ENCODE measurements around the gene MRPL47. TPM values are rescaled to one million over a fixed set of nuclear protein-coding genes. Genes with fewer than 3 reads are reported as not detected.
A peak's percentile ranks its signal among the peaks of the same experiment; 100 is the strongest.

Gene MRPL47
- total and polyA plus RNA-seq, 10 of the 15 experiments (the other 5 are each of a cell fraction or from before 2014, with no cell fraction given) = 40.6 to 237 (median 73.9) TPM

DNA sequence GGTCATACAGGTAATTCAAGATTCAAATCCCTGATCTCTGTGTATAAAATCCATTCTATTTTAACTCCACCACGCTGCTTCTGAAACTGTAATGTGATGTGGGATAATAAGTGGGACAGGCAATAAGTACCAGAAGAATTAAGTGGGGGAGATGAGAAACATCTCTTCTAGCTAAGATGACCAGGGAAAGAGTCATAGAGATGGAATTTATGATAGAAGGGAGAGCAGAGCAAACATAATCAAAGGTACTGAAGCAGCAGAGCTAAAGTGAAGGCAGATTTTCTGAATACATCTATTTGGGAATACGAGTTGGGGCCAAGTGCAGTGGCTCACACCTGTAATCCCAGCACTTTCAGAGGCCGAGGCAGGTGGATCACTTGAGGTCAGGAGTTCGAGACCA is 4.9 kb downstream of the MRPL47 start:
- no peak overlapping the region for H3K27ac ChIP-seq (ENCODE audit: control insufficient read depth, insufficient read depth)
- H3K9me3 ChIP-seq (replicated peaks; ENCODE audit: control insufficient read depth, insufficient read depth, low read length) = no peaks in the 10 kb centered on the region
- H3K4me1 ChIP-seq (ENCODE audit: control insufficient read depth, insufficient read depth, low read length) = no peaks in the 10 kb centered on the region
- DNase-seq (ENCODE audit: low read depth, low spot score) = no peak
- H4K20me1 ChIP-seq (ENCODE audit: control insufficient read depth, insufficient read depth) = no peaks in the 10 kb centered on the region
- no peak overlapping the region for H3K9ac ChIP-seq (ENCODE audit: control insufficient read depth, insufficient read depth, low read length)
- H3K36me3 ChIP-seq (ENCODE audit: control insufficient read depth in 2 of 2, insufficient read depth in 2 of 2, low read length in 1 of 2) = peaks cover 4 to 20% of the 10 kb centered on the region in 2 experiments; a peak in 3 of 4 replicates
- TF ChIP-seq STAT3 (IDR thresholded peaks at IDR 0.05; ENCODE audit: low read depth, low read length) = no peak
- ChIA-PET CTCF (interaction anchor here (0.8 to 1.2 kb wide), 2 partner anchors 10 to 278 kb away, joined by 3 read pairs; no protein-coding TSS in a partner anchor), RAD21 (ENCODE audit: unreplicated experiment) (no interaction called here), SMC1A (ENCODE audit: uncharacterized antibody, unreplicated experiment) (interaction anchor here (0.8 kb wide), 2 partner anchors 9 to 18 kb away, joined by 3 to 4 read pairs; no protein-coding TSS in a partner anchor), POLR2A (interaction anchor here (0.5 kb wide), 1 partner anchor 30 kb away, joined by 4 read pairs; no protein-coding TSS in a partner anchor)
- H3K4me3 ChIP-seq = no peak overlapping the region
- in situ Hi-C loops (cut with MboI) (no loop called here), intact Hi-C loops (cut with micrococcal nuclease; ENCODE audit: unreplicated experiment) (no loop called here)
- FAIRE-seq = no peak
- no TSS peak for BruUV-seq (replicated peaks)
- H2AFZ ChIP-seq (ENCODE audit: control insufficient read depth, low read depth, low read length) = no peak overlapping the region
- H3K79me2 ChIP-seq (ENCODE audit: control insufficient read depth, insufficient read depth, low read length) = peaks cover 25% of the 10 kb centered on the region
- H3K4me2 ChIP-seq (ENCODE audit: control insufficient read depth, insufficient read depth) = no peak overlapping the region
- ATAC-seq = no peak
- H3K27me3 ChIP-seq (replicated peaks in 1 of 2; ENCODE audit: control insufficient read depth in 2 of 2, insufficient read depth in 2 of 2, low read length in 1 of 2) = no peaks in the 10 kb centered on the region
- WGBS (ENCODE audit: insufficient coverage, insufficient replicate concordance, low lambda C conversion rate, missing lambda C conversion rate) = 95% methylated on average over 4 of the region's 4 CpGs

DNA sequence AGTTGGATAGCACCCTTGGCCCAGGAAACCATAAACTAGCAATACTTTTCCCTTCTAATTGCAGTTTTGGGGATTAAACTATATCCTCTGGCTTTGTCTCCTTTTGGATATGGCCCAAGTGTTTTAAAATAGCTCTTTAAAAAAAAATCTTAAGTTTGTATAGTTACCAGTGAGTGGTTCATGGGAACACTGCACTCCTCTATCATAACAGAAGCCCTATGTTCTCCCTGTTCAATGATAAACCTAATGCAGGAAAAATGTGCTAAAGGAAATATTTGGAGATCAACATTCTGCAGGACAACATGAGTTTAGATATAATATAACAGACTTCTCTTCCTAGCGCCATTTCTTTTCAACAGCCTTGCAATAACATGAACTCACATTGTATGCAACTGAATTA is 13.1 kb downstream of the MRPL47 start:
- ChIA-PET CTCF (no interaction called here), POLR2A (interaction anchor here (1.0 kb wide), 1 partner anchor 29 kb away, joined by 4 read pairs; the partner anchor contains the start of gene ACTL6A)

More for the DNA sequence above, 13.1 kb downstream of the MRPL47 start:
- no peak overlapping the region for H2AFZ ChIP-seq (ENCODE audit: control insufficient read depth, low read depth, low read length)
- intact Hi-C loops (cut with micrococcal nuclease; ENCODE audit: unreplicated experiment) (no loop called here), in situ Hi-C loops (cut with MboI) (no loop called here)
- BruUV-seq (replicated peaks) = TSS peak; percentile 13
- ChIA-PET RAD21 (ENCODE audit: unreplicated experiment) (no interaction called here), SMC1A (ENCODE audit: uncharacterized antibody, unreplicated experiment) (no interaction called here)
- H3K4me3 ChIP-seq = no peak overlapping the region
- 100% methylated on average over 1 of the region's 1 CpG for WGBS (ENCODE audit: insufficient coverage, insufficient replicate concordance, low lambda C conversion rate, missing lambda C conversion rate)
- H3K4me2 ChIP-seq (ENCODE audit: control insufficient read depth, insufficient read depth) = no peak overlapping the region
- H3K27me3 ChIP-seq (replicated peaks in 1 of 2; ENCODE audit: control insufficient read depth in 2 of 2, insufficient read depth in 2 of 2, low read length in 1 of 2) = no peaks in the 10 kb centered on the region
- no peaks in the 10 kb centered on the region for H3K4me1 ChIP-seq (ENCODE audit: control insufficient read depth, insufficient read depth, low read length)
- no peaks in the 10 kb centered on the region for H4K20me1 ChIP-seq (ENCODE audit: control insufficient read depth, insufficient read depth)
- H3K27ac ChIP-seq (ENCODE audit: control insufficient read depth, insufficient read depth) = no peak overlapping the region
- H3K36me3 ChIP-seq (ENCODE audit: control insufficient read depth in 2 of 2, insufficient read depth in 2 of 2, low read length in 1 of 2) = peaks cover 0 to 11% of the 10 kb centered on the region in 2 experiments
- H3K79me2 ChIP-seq (ENCODE audit: control insufficient read depth, insufficient read depth, low read length) = no peaks in the 10 kb centered on the region
- TF ChIP-seq CREM (IDR thresholded peaks at IDR 0.05; ENCODE audit: low read depth) (no peak), EED (IDR thresholded peaks at IDR 0.05; ENCODE audit: low read depth) (no peak), RB1 (IDR thresholded peaks at IDR 0.05; ENCODE audit: borderline replicate concordance) (no peak)
- DNase-seq (ENCODE audit: low read depth, low spot score) (no peak), ATAC-seq (no peak), FAIRE-seq (no peak)
- no peak overlapping the region for H3K9ac ChIP-seq (ENCODE audit: control insufficient read depth, insufficient read depth, low read length)
- no peaks in the 10 kb centered on the region for H3K9me3 ChIP-seq (replicated peaks; ENCODE audit: control insufficient read depth, insufficient read depth, low read length)

Data from GM12878 (cell line).